ENCODE results near the gene PLEKHH3.

PLEKHH3 gene, protein sequence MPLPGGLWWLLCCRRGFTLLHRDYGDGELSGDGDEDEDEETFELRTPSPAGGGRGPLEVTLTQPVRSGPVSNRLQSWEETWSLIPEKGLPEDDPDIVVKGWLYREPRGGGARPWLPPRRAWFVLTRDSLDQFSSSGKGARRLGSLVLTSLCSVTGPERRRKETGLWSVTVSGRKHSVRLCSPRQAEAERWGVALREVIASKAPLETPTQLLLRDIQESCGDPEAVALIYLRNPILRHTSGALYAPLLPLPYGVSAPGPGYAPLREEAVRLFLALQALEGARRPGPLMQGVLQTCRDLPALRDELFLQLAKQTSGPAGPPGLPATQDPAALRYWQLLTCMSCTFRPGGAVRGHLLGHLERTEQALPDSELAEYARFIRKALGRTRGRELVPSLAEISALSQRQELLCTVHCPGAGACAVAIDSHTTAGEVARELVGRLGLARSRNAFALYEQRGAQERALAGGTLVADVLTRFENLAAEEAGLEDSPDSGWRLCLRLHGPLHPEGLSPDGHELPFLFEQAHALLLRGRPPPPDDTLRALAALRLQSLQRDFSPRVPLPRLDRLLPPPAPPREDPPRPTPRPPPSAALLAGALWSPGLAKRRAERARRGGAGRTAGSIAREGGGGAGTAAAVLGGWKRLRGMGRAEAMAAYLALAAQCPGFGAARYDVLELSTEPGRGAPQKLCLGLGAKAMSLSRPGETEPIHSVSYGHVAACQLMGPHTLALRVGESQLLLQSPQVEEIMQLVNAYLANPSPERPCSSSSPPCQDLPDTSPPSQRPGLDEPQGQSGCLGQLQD

DNA sequence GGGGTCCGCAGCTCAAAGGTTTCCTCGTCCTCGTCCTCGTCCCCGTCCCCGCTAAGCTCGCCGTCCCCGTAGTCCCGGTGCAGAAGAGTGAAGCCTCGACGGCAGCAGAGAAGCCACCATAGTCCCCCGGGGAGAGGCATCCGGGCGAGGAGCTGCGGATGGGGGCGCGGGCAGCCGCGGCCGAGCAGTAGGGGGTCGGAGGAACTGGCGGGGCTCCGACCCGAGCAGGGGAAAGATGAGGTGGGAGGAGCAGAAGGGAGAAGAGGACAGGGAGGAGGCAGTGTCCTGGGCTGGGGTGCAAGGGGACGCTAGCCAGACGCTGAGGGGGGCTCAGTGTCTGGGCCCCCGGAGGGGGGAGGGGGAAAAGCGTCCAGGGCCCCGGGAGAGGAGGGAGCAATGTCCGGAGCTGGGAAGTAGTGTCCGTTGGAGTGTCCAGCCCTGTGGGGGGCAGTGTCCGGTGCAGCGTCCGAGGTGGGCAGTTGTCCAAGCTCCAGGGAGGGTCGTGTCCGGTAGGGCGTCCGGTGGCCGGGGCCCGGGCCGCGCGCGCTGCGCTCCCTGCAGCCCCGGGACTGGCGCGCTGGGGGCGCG lies at the start of gene PLEKHH3:
PLEKHH3 (minus strand) TSS at position 571 of the 588 bp plus-strand sequence; CDS start at position 140, 431 bp downstream.
- DNase-seq (ENCODE audit: low spot score), result no peak

DNA sequence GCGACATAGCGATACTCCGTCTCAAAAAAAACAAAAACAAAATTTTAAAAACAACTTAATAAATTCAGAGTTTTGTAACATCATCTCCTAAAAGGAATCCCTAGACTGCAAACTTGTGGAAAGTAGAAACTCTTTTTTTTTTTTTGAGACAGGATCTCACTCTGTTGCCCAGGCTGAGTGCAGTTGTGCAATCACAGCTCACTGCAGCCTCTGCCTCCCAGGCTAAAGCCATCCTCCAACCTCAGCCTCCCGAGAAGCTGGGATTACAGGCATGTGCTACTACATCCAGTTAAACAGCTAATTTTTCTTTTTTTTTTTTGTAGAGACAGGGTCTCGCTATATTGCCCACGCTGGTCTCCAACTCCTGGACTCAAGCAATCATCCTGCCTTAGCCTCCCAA lies 48.3 kb upstream of the PLEKHH3 start:
- no peak for DNase-seq (ENCODE audit: low spot score)

DNA sequence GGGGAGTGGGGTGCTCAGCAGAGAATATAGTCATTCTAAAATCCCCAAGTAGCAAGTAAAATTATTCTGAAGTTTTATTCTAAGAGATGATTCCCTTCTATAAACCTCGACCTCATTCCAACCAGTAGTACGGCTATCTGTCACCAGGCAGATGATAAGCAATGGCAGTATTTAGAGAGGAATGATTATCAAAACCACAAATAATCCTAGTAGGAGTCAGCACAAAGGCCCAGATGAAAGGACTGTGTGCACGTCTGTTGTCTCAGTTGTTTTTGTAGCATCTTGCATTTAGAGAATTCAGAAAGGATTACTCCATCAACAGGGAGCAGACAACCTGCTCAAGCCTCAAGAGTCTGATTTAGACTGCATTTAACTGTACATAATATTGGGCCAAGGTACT lies 46.8 kb upstream of the PLEKHH3 start:
- DNase-seq (ENCODE audit: low spot score), result no peak

DNA sequence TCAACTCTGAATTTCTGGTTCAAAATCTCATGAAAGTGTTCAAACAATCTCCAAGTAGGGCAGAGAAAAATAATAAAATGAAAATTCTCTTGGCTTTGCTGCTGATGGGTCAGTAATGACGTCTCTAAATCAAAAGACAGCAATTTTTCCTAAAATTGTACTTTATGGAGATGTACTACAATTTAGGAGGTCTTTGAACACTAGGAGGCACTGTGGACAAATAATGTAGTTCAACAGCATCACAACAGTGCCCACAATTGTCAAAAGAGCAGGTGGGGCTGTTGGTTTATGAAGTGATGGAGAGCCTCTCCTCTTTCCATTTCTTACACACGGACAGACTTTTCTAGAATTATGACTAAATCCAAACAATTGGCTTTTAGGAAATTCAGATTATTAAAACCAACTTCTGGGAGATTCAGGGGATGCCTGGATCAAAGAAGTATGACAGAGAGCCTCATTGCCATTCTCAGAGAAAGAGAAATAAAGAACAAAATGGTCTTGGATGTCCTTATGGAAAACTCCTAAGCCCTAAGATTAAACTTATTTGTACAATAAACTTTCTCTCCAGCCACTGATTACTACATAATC lies 44.3 kb upstream of the PLEKHH3 start:
- DNase-seq (ENCODE audit: low spot score), result peak; percentile 63

DNA sequence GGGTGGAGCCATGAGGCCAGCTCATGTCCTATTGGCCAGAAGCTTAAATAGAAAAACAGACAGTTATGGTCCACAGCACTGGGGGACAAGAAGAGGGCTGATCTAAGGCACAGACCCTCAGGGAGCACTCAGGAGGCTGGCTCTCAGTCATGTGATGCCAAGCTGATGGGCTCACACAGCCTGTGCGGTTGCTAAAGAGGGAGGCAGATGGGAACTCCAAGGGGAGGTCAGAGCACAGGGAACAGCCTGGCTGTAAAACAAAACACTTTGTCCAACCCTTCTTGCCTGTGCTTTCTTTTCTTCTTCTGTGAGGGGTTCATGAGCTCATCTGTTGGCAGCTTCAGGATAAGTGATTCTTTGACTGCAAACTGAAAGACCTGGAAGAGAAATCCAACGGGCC lies 32.8 kb upstream of the PLEKHH3 start:
- no peak for DNase-seq (ENCODE audit: low spot score)

DNA sequence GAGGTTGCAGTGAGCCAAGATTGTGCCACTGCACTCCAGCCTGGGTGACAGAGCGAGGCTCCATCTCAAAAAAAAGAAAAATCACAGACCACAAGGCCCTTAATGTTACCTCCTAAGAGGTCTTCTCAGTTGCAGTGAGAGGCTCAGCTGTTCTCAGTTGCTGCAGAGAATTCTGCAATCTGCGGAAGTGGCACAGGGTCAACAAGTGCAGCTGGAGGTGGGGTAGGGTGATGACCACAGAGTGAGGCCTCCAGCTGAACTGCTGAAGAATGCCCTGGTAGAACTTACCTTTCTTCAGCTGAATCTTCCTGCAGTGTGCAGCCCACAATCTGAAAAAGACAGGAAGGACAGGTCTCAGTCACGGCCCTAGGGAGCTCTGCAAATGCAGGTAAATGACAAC lies 31.8 kb upstream of the PLEKHH3 start:
- DNase-seq (ENCODE audit: low spot score), result no peak

DNA sequence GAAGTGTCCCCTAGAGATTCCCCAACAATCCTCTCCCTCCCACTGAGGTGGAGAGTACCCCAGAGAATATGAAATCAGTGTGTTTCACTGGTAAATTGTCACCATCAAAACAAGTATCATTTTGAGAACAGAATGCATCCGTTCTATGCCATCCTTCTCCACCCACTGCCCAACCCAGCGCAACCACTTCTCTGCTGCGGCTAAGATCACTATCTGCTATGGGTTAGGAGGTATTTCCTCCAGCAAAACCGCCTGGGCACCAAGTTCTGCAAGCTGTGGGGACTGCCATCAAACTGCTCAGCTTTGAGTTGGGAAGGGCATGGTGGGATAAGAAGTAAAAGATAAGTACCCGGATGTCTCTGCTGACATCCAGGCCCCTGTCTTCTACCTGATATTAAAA lies 29.9 kb upstream of the PLEKHH3 start:
- DNase-seq (ENCODE audit: low spot score), result peak; percentile 48

DNA sequence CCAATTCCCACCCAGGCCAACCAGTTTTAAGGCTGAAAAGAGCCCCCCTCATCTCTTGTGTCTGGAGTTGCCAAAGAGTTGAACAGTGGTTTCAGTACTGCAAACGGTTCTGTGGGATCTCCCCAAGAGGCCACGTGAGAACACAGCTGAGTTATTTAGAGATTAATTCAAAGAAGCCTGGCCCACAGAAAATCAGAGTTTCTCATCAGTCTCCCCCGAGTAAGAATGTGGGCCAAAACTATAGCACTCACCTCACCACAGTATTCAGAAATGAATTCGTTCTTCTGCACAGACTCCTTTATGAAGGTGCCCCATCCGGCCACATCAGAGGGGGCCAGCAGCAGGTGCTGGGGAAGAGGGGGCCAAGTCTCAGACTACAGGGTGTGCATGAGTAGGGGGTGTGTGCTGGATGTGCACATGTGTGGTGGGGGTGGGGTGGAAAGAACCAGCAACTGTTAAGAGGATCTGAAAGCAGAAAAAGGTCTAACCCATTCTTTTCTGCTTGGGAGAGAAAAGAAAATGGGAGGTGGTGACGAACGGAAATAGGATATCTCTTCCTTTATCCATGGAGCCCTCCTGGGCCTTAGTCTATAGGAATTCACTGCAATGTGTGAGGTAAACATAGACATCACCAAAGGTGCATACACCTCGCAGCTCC lies 28.2 kb upstream of the PLEKHH3 start:
- DNase-seq (ENCODE audit: low spot score), result no peak

DNA sequence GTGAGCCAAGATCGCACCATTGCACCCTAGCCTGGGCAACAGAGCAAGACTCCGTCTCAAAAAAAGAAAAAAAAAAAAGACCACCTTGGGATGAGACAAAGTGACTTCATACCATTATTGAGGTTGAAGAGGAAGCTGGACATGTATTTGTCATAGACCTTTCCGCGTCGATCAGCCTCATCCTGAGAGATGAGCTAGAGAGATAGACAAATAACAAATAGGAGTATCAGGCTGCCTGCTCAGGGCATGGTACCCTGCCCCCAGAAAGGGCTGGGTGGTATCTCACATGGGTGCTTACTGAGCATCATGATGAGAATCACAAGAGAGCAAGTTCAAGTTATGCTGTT lies 27.7 kb upstream of the PLEKHH3 start:
- no peak for DNase-seq (ENCODE audit: low spot score)

DNA sequence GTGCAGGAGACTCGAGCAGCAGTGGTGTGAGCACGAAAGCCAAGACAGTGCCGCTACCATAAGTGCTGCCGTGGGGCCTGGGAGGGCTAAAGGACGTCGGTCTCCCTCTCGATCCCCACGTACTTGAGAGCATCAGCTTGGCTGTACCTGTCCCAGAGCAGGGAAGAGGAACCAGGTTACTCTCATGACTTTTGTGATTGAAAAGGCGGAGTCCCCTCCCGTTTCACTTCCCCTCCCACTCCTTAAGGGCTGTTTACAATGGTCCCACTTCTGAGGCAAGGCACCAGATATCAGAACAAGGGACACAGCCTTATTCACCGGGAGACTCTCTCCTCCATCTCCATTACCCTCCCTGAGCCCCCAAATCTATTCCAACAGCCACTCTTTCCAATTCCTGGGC lies 25.7 kb upstream of the PLEKHH3 start:
- DNase-seq (ENCODE audit: low spot score), result no peak

DNA sequence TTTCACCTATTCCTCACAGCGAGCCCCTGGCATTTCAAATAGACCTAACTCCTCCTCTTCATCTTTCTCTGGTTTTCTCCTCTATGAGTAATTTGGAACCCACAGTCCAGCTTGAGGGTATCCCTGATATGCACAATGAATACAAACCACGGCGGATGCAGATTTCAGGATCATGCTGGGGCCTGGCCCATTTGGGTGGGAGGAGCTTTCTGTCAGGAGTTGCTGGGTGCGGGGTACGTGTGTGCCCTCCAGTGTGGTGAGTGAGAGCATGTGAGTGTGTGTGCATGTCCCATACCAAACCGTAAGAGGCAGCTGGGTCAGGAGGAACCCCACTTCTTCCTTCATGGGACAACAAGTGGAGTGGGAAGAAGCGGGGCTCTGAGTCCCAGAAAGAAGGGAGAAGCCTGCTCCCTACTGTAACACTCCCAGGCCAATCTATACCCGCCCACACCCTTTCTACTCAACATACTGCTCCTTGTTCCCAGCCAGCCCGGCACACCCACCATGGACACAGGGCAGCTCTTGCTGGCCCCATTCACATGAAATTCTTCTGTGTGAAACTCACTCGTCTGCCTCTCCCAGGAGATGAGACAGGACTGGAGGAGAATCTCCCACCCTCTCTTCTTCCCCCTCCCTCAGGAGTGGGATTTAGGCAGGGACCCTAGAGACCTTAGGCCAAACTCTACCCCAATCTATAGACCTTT lies 23.9 kb upstream of the PLEKHH3 start:
- DNase-seq (ENCODE audit: low spot score), result no peak

DNA sequence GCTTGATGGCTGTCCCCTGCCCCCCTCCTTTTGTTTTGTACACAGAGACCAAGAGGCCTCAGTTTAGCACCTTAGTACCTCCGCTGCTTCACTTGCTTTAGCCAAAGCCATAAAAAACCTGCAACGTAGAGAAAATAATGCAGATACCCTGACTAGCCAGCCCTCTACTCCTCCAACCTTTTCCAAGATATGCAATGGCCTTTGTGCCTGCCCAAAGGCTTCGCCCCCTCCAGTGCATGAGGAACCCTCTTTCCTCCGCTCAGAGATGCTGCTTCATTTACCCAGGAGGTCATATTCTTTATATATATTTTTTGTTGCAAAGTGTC lies 22.6 kb upstream of the PLEKHH3 start:
- DNase-seq (ENCODE audit: low spot score), result no peak

DNA sequence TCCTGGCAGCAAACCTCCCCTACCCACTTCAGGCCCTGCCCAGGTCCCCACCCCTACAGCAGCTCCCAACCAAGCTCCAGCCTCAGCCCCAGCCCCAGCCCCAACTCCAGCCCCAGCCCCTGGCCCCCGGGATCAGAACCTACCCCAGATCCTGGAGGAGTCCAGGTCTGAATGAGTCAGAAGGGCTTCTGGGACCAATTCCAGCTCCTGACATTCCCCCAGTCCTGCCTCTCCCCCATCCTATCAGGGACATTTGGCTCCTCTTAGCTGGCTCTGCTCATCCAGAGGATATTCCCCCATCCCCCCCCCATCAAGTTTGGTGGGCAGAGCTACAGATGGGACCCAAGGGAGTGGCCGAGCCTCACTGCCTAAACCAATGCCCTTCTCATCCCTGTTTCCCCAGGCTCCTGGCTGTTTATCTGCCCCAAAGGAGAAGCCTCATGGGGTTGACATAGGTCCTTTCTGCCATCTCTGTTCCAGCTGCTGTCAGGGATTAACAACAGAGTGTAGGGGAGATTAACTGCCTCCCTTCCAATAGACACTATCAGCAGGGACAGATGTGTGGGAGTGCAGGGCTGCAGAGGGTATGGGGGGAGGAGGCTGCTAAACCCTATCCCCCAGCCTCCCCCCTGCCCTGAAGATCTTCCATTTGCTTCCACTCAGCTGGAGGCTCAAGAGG lies 22.1 kb upstream of the PLEKHH3 start:
- no peak for DNase-seq (ENCODE audit: low spot score)

DNA sequence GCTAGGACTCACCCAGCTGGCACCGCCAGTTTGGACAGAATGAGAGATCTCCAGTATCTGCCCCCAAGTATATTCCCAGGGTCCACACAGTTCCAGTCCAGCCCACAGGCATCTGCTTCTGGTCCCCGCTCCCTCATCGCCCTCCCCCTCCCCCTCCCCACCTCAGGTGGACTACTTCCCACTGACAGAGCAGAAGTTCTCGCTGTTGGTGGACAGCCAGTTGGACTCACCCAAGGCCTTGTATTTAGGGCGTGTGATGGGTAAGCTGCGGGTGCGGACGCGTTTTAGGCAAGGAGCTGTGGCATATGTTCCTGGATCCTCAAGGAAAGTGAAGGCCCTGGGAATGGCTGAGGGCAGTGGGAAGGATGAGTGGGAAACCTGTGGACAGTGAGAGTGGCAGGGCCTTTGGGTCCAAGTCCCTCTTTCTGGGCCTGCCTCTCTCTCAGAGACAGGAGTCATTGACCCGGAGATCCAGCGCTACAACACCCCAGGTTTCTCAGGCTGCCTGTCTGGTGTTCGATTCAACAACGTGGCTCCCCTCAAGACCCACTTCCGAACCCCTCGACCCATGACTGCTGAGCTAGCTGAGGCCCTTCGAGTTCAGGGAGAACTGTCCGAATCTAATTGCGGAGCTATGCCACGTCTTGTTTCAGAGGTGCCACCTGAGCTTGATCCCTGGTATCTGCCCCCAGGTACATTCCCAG lies 20.5 kb upstream of the PLEKHH3 start:
- no peak for DNase-seq (ENCODE audit: low spot score)

DNA sequence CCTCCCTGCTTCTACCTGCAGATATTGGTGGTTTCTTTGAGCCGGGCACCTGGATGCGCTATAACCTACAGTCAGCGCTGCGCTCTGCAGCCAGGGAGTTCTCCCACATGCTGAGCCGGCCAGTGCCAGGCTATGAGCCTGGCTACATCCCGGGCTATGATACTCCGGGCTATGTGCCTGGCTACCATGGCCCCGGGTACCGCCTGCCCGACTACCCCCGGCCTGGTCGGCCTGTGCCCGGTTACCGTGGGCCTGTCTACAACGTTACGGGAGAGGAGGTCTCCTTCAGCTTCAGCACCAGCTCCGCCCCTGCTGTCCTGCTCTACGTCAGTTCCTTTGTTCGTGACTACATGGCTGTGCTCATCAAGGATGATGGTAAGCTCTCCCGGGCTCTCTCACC lies 18.7 kb upstream of the PLEKHH3 start:
- no peak for DNase-seq (ENCODE audit: low spot score)

DNA sequence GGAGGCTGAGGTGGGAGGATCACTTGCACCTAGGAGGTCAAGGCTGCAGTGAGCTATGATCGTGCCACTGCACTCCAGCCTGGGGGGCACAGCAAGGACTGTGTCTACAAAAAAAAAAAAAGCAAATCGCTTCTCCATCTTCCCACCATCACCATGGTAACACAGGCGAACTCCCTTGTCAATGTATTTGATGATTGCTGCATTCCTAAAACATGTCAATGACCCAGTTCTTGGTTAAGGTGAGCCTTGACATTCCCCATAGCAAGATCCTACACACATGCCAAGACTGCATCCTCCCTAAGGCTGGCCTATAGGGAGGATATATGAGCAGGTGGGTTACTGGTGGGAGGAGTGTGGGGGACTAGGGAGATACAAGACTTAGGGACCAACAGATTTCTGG lies 17.7 kb upstream of the PLEKHH3 start:
- no peak for DNase-seq (ENCODE audit: low spot score)

DNA sequence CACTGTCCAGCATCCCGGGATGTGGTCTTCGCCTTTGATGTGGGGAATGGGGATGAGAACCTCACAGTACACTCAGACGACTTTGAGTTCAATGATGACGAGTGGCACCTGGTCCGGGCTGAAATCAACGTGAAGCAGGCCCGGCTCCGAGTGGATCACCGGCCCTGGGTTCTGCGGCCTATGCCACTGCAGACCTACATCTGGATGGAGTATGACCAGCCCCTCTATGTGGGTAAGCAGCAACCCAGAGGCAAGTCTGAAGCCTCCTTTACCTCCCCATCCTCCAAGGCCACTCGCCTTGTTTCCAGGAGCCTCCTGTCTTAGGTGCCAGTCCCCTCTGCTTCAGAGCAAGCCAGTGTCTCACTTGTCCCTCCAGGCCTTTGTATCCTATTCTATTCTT lies 15.7 kb upstream of the PLEKHH3 start:
- DNase-seq (ENCODE audit: low spot score), result no peak

DNA sequence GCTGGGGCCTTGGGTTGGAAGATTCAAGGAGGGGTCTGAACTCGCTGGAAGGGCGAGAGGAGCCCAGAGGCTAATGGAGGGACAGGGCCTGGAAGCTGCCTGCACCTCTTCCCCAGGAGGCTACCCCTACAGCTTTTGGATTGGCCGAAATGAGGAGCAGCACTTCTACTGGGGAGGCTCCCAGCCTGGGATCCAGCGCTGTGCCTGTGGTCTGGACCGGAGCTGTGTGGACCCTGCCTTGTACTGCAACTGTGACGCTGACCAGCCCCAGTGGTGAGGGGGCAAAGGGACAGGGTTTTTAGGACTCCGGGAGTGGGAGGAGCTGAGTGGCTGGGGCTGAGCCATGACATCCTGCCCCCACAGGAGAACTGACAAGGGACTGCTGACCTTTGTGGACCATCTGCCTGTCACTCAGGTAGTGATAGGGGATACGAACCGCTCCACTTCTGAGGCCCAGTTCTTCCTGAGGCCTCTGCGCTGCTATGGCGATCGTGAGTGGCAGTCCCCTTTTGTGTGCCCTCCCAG lies 14.3 kb upstream of the PLEKHH3 start:
- no peak for DNase-seq (ENCODE audit: low spot score)

DNA sequence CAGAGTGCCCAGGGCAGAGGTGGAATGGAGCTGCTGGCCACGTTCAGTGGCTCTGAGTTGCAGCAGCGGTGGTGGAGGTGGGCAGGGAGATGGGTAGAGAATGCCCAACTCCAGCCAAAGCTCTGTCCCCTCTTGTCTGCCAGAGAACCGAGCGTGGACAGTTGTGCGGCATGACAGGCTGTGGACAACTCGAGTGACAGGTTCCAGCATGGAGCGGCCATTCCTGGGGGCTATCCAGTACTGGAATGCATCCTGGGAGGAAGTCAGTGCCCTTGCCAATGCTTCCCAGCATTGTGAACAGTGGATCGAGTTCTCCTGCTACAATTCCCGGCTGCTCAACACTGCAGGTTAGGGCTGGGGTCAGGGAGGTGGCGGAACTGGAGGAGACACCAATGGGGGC lies 13.8 kb upstream of the PLEKHH3 start:
- no peak for DNase-seq (ENCODE audit: low spot score)

DNA sequence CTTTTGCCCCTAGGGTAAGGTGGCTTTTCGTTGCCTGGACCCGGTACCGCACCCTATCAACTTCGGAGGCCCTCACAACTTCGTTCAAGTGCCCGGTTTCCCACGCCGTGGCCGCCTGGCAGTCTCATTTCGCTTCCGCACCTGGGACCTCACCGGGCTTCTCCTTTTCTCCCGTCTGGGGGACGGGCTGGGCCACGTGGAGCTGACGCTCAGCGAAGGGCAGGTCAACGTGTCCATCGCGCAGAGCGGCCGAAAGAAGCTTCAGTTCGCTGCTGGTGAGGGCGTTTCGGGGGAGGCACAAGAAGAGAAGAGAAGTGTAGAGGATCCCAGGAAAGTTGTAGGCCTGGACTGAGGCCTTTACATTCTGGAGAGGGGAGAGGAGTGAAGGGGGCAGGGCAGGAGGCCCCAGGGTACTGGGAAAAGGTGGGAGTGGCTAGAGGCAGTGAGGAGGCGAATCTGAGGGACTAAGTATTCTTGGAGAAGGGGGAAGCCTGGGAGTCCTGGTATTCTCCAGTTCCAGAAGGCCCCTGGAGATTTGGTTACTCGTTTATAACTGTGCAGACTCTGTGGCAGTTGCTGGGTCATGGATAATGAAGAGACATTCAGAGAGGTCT lies 11.0 kb upstream of the PLEKHH3 start:
- no peak for DNase-seq (ENCODE audit: low spot score)
